ENCODE measurements around the gene DDX5. TPM values are rescaled to one million over a fixed set of nuclear protein-coding genes. Genes with fewer than 3 reads are reported as not detected.

The DDX5 gene
- total RNA-seq, 4 donors from 2014 or later = 347 to 847 (median 488) TPM

DNA sequence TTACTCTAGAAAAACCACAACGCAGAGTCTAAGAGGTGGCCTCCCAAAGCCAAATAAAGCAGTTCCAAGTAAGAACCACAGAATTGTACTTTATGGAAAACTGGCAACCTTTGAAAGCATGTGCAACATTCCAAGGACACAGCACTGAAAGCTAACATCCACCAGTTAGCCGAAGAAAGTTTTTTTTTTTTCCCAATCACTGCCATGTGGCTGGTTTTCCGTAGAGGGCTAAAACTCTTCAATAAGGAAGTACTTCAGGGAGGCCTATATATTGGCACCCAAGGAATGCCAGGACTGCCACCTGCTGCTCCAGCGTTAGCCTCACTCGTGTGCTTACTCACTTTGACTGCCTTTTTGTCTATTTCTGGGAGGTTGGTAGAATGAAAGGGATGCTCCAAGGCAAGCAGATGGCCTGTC is 25.9 kb upstream of the DDX5 start:
- intact Hi-C loops (cut with DNase I) = no loop called here
- no peak for TF ChIP-seq POLR2A (IDR thresholded peaks at IDR 0.05)
- TF ChIP-seq, protein P1, sequence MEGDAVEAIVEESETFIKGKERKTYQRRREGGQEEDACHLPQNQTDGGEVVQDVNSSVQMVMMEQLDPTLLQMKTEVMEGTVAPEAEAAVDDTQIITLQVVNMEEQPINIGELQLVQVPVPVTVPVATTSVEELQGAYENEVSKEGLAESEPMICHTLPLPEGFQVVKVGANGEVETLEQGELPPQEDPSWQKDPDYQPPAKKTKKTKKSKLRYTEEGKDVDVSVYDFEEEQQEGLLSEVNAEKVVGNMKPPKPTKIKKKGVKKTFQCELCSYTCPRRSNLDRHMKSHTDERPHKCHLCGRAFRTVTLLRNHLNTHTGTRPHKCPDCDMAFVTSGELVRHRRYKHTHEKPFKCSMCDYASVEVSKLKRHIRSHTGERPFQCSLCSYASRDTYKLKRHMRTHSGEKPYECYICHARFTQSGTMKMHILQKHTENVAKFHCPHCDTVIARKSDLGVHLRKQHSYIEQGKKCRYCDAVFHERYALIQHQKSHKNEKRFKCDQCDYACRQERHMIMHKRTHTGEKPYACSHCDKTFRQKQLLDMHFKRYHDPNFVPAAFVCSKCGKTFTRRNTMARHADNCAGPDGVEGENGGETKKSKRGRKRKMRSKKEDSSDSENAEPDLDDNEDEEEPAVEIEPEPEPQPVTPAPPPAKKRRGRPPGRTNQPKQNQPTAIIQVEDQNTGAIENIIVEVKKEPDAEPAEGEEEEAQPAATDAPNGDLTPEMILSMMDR (IDR thresholded peaks at IDR 0.05) = no peak
- no peak for DNase-seq
- Histone ChIP-seq H3K27ac (no peak overlapping the region), H3K36me3 (peaks cover 0 to 100% (median 59%) of the 10 kb centered on the region in 3 donors), H3K9me3 (no peaks in the 10 kb centered on the region), H3K4me3 (no peak overlapping the region), H3K27me3 (no peaks in the 10 kb centered on the region), H3K4me1 (no peaks in the 10 kb centered on the region)
- 74 to 91% methylated on average over 5 of the region's 5 CpGs for WGBS, 2 donors

DNA sequence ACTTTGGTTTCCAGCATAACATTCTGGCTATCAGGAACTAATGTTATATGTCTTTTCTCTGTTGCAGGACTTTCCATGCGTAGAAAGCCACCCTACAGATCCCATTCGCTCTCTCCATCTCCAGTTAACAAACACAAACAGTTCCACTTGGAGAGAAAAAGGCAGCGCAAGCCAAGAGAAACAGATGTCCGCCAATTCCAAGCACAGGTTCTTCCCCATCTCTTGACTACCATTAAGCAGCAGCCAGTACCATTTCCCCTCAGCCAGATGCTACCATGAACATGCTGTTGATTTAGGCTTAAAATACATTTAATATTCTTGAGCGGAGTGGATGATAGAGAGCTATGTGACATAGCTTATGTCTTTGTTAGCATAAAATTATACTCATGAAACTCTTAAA is 23.1 kb upstream of the DDX5 start:
- 92 to 93% methylated on average over 5 of the region's 5 CpGs for WGBS, 2 donors
- no peak for DNase-seq
- TF ChIP-seq POLR2A (IDR thresholded peaks at IDR 0.05) = no peak
- TF ChIP-seq, protein P1 (IDR thresholded peaks at IDR 0.05) = no peak
- H3K27me3 ChIP-seq = no peaks in the 10 kb centered on the region
- no peak overlapping the region for H3K27ac ChIP-seq
- H3K9me3 ChIP-seq = no peaks in the 10 kb centered on the region
- H3K4me1 ChIP-seq = peaks cover 0 to 8% (median 0%) of the 10 kb centered on the region in 3 donors
- H3K4me3 ChIP-seq = no peak overlapping the region
- H3K36me3 ChIP-seq = peaks cover 0 to 100% (median 58%) of the 10 kb centered on the region in 3 donors
- intact Hi-C loops (cut with DNase I) = no loop called here

DNA sequence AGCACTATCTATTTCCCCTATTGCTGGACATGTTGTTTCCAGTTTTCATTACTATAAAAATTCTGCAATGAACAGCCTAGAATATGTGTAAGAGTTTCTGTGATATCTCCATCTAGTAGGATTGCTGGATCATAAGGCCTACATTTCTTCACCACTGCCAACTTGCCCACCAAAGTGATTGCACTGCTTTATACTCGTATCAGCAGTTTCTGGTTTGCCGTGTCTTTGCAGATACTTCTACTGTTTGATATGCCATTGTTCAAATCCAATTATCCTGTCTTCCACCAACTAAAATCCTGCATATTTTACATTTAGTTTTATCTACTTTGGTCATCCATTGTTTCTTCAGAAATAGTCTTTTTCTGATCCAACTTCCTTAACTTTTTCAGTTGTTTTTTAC is 21.8 kb upstream of the DDX5 start:
- no peak overlapping the region for H3K4me3 ChIP-seq
- peaks cover 0 to 100% (median 56%) of the 10 kb centered on the region in 3 donors for H3K36me3 ChIP-seq
- no peak for DNase-seq
- intact Hi-C loops (cut with DNase I) = no loop called here
- H3K4me1 ChIP-seq = peaks cover 0 to 8% (median 0%) of the 10 kb centered on the region in 3 donors
- no peak overlapping the region for H3K27ac ChIP-seq
- TF ChIP-seq, protein P1 (IDR thresholded peaks at IDR 0.05) = no peak
- no peak for TF ChIP-seq POLR2A (IDR thresholded peaks at IDR 0.05)
- H3K9me3 ChIP-seq = no peaks in the 10 kb centered on the region
- H3K27me3 ChIP-seq = no peaks in the 10 kb centered on the region
- 90 to 95% methylated on average over 2 of the region's 2 CpGs for WGBS, 2 donors

DNA sequence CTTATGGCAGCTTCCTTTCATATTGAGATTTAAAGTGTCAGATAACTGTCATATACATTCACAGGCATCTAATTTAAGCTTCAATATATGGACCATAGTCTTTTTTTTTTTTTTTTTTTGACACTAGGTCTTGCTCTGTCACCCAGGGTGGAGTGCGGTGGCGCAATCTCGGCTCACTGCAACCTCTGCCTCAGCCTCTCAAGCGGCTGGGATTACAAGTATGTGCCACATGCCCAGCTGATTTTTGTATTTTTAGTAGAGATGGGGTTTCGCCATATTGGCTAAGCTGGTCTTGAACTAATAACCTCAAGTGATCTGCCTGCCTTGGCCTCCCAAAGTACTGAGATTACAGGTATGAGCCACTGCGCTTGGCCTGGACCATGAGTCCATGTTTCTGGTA is 14.3 kb upstream of the DDX5 start:
- Histone ChIP-seq H3K4me1 (peaks cover 0 to 3% (median 0%) of the 10 kb centered on the region in 3 donors), H3K9me3 (no peaks in the 10 kb centered on the region), H3K4me3 (no peak overlapping the region), H3K27ac (no peak overlapping the region), H3K36me3 (peaks cover 0 to 100% (median 18%) of the 10 kb centered on the region in 3 donors), H3K27me3 (no peaks in the 10 kb centered on the region)
- intact Hi-C loops (cut with DNase I) = no loop called here
- WGBS, 2 donors = 88 to 96% methylated on average over 6 of the region's 6 CpGs
- no peak for DNase-seq
- TF ChIP-seq, protein P1 (IDR thresholded peaks at IDR 0.05) = no peak
- TF ChIP-seq POLR2A (IDR thresholded peaks at IDR 0.05) = no peak

DNA sequence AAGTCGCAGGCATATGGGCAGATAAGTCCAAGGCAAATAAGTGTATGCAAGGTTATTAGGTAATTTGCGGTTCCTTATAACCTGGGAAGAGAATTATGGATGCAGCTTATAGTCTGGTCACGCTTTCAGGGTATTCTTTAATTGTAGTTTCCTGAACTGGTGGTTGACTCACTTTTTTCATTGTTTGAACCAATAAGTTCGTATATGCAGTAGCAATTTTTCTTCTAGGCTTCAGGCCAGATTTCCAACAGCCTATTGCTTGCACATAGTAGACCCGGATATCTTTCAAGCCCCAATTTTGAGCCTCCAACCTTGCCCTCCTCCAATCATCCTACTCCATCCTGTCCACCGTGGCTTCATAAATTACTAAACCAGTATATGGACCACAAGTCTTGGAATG is 13.5 kb upstream of the DDX5 start:
- no peak for DNase-seq
- Histone ChIP-seq H3K27me3 (no peaks in the 10 kb centered on the region), H3K9me3 (no peaks in the 10 kb centered on the region), H3K36me3 (peaks cover 0 to 100% (median 16%) of the 10 kb centered on the region in 3 donors), H3K4me1 (no peaks in the 10 kb centered on the region), H3K27ac (no peak overlapping the region), H3K4me3 (no peak overlapping the region)
- intact Hi-C loops (cut with DNase I) = no loop called here
- 88 to 91% methylated on average over 6 of the region's 6 CpGs for WGBS, 2 donors
- TF ChIP-seq, protein P1 (IDR thresholded peaks at IDR 0.05) = no peak
- no peak for TF ChIP-seq POLR2A (IDR thresholded peaks at IDR 0.05)

Data from esophagus squamous epithelium (tissue), 5 donors.